Measurements from ENCODE around the gene CFAP44.
"Not testable (repeated sequence)": the region's sequence is repeated elsewhere in the genome, so short reads cannot be mapped to it uniquely, and the experiment has no call there.

The CFAP44 gene

GRCh38 chr3:113441051-113441770 is at the start of gene CFAP44:
TSS of gene CFAP44 (minus strand) at chr3:113441493. CDS start at chr3:113433664, 7,829 bp downstream.
- peak; percentile 18 for DNase-seq (ENCODE audit: low spot score)

GRCh38 chr3:113485161-113485609 is 43.9 kb upstream of the CFAP44 start:
- DNase-seq (ENCODE audit: low spot score), result no peak

GRCh38 chr3:113468539-113468938 is 27.2 kb upstream of the CFAP44 start:
- DNase-seq (ENCODE audit: low spot score), result no peak

GRCh38 chr3:113461488-113461887 is 20.2 kb upstream of the CFAP44 start:
- DNase-seq (ENCODE audit: low spot score), result no peak

- DNase-seq (ENCODE audit: low spot score), result not testable (repeated sequence)
Measured at GRCh38 chr3:113458554-113458953, 17.3 kb upstream of the CFAP44 start.

- no peak for DNase-seq (ENCODE audit: low spot score)
Measured at GRCh38 chr3:113455446-113455845, 14.2 kb upstream of the CFAP44 start.

GRCh38 chr3:113454630-113455029 is 13.3 kb upstream of the CFAP44 start:
- DNase-seq (ENCODE audit: low spot score), result no peak

- no peak for DNase-seq (ENCODE audit: low spot score)
Measured at GRCh38 chr3:113454057-113454456, 12.8 kb upstream of the CFAP44 start.

GRCh38 chr3:113450911-113451310 is 9.6 kb upstream of the CFAP44 start:
- no peak for DNase-seq (ENCODE audit: low spot score)

- DNase-seq (ENCODE audit: low spot score), result no peak
Measured at GRCh38 chr3:113439606-113440005, 1.7 kb downstream of the CFAP44 start.

GRCh38 chr3:113438224-113438623 is 3.1 kb downstream of the CFAP44 start:
- DNase-seq (ENCODE audit: low spot score), result no peak

- no peak for DNase-seq (ENCODE audit: low spot score)
Measured at GRCh38 chr3:113437411-113437810, 3.9 kb downstream of the CFAP44 start.

GRCh38 chr3:113436809-113437208 is 4.5 kb downstream of the CFAP44 start:
- peak; percentile 22 for DNase-seq (ENCODE audit: low spot score)

GRCh38 chr3:113431811-113432210 is 9.5 kb downstream of the CFAP44 start:
- DNase-seq (ENCODE audit: low spot score), result no peak

GRCh38 chr3:113428581-113428980 is 12.7 kb downstream of the CFAP44 start:
- no peak for DNase-seq (ENCODE audit: low spot score)

- DNase-seq (ENCODE audit: low spot score), result no peak
Measured at GRCh38 chr3:113423699-113424098, 17.6 kb downstream of the CFAP44 start.

- no peak for DNase-seq (ENCODE audit: low spot score)
Measured at GRCh38 chr3:113421082-113421481, 20.2 kb downstream of the CFAP44 start.

GRCh38 chr3:113409676-113410075 is 31.6 kb downstream of the CFAP44 start:
- DNase-seq (ENCODE audit: low spot score), result no peak

GRCh38 chr3:113405180-113405579 is 36.1 kb downstream of the CFAP44 start:
- peak; percentile 15 for DNase-seq (ENCODE audit: low spot score)

GRCh38 chr3:113404637-113405036 is 36.7 kb downstream of the CFAP44 start:
- no peak for DNase-seq (ENCODE audit: low spot score)

Data from AG20443 (cell line).